Measurements from ENCODE around the gene SARS1. TPM values are rescaled to one million over a fixed set of nuclear protein-coding genes. Genes with fewer than 3 reads are reported as not detected.

Gene SARS1
- polyA plus RNA-seq, 1 of the 3 experiments (the other 2 are of a cell fraction) = 98.3 TPM

GRCh38 chr1:109231066-109231465, 17.3 kb downstream of the SARS1 start:
- peaks cover 3% of the 10 kb centered on the region for H4K20me1 ChIP-seq (ENCODE audit: insufficient read depth)
- no peaks in the 10 kb centered on the region for H3K9me3 ChIP-seq
- 81% methylated on average over 3 of the region's 3 CpGs for WGBS (ENCODE audit: low lambda C conversion rate)
- H3K27me3 ChIP-seq (ENCODE audit: insufficient read depth) = no peaks in the 10 kb centered on the region
- ChIA-PET CTCF (interaction anchor here (0.7 to 2.3 kb wide), 3 partner anchors 9 to 45 kb away, joined by 4 to 10 read pairs (median 7); no protein-coding TSS in a partner anchor), POLR2A (no interaction called here)
- H3K9me2 ChIP-seq = no peaks in the 10 kb centered on the region
- H3K27ac ChIP-seq (ENCODE audit: low read depth in 2 of 2, low read length in 1 of 2) = no peak overlapping the region
- H3K4me1 ChIP-seq (ENCODE audit: control insufficient read depth in 1 of 2, insufficient read depth in 2 of 2, low read depth in 1 of 2, low read length in 1 of 2) = no peaks in the 10 kb centered on the region
- H3K4me2 ChIP-seq = no peak overlapping the region
- H3K79me2 ChIP-seq (ENCODE audit: insufficient read depth) = peaks cover 26% of the 10 kb centered on the region
- peaks cover 8% of the 10 kb centered on the region for H3F3A ChIP-seq (replicated peaks; ENCODE audit: insufficient read depth)
- H3K9ac ChIP-seq = no peak overlapping the region
- peaks cover 68 to 70% of the 10 kb centered on the region in 2 experiments for H3K36me3 ChIP-seq (replicated peaks in 1 of 2; ENCODE audit: control insufficient read depth in 1 of 2, insufficient read depth in 2 of 2, low read length in 1 of 2)
- H3K4me3 ChIP-seq (ENCODE audit: low read depth in 2 of 2, low read length in 1 of 2) = no peak overlapping the region
- DNase-seq = no peak
- H2AFZ ChIP-seq (ENCODE audit: low read depth) = no peak overlapping the region
- TF ChIP-seq JUND (IDR thresholded peaks at IDR 0.05) (no peak), RCOR1 (IDR thresholded peaks at IDR 0.05; ENCODE audit: low read length) (no peak), POLR2AphosphoS5 (IDR thresholded peaks at IDR 0.05; ENCODE audit: low read depth, low read length) (no peak), CTCF (IDR thresholded peaks at IDR 0.05) (no peak), USF1 (IDR thresholded peaks at IDR 0.05; ENCODE audit: borderline replicate concordance, low read depth) (no peak), RAD21 (IDR thresholded peaks at IDR 0.05; ENCODE audit: low read length) (no peak), RFX5 (IDR thresholded peaks at IDR 0.05; ENCODE audit: low read length) (no peak), YY1 (IDR thresholded peaks at IDR 0.05; ENCODE audit: low read depth) (no peak), SMC3 (IDR thresholded peaks at IDR 0.05; ENCODE audit: low read depth, low read length) (no peak), GABPA (IDR thresholded peaks at IDR 0.05; ENCODE audit: low read depth) (no peak), NFIC (IDR thresholded peaks at IDR 0.05; ENCODE audit: borderline replicate concordance) (no peak), FOXM1 (IDR thresholded peaks at IDR 0.05; ENCODE audit: low read depth) (no peak)
- TF ChIP-seq, protein P1, sequence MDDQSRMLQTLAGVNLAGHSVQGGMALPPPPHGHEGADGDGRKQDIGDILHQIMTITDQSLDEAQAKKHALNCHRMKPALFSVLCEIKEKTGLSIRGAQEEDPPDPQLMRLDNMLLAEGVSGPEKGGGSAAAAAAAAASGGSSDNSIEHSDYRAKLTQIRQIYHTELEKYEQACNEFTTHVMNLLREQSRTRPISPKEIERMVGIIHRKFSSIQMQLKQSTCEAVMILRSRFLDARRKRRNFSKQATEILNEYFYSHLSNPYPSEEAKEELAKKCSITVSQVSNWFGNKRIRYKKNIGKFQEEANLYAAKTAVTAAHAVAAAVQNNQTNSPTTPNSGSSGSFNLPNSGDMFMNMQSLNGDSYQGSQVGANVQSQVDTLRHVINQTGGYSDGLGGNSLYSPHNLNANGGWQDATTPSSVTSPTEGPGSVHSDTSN (IDR thresholded peaks at IDR 0.05) = no peak
- TF ChIP-seq, protein P2, sequence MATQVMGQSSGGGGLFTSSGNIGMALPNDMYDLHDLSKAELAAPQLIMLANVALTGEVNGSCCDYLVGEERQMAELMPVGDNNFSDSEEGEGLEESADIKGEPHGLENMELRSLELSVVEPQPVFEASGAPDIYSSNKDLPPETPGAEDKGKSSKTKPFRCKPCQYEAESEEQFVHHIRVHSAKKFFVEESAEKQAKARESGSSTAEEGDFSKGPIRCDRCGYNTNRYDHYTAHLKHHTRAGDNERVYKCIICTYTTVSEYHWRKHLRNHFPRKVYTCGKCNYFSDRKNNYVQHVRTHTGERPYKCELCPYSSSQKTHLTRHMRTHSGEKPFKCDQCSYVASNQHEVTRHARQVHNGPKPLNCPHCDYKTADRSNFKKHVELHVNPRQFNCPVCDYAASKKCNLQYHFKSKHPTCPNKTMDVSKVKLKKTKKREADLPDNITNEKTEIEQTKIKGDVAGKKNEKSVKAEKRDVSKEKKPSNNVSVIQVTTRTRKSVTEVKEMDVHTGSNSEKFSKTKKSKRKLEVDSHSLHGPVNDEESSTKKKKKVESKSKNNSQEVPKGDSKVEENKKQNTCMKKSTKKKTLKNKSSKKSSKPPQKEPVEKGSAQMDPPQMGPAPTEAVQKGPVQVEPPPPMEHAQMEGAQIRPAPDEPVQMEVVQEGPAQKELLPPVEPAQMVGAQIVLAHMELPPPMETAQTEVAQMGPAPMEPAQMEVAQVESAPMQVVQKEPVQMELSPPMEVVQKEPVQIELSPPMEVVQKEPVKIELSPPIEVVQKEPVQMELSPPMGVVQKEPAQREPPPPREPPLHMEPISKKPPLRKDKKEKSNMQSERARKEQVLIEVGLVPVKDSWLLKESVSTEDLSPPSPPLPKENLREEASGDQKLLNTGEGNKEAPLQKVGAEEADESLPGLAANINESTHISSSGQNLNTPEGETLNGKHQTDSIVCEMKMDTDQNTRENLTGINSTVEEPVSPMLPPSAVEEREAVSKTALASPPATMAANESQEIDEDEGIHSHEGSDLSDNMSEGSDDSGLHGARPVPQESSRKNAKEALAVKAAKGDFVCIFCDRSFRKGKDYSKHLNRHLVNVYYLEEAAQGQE (IDR thresholded peaks at IDR 0.05; ENCODE audit: low read depth, low read length) = no peak
- TF ChIP-seq, protein P3, sequence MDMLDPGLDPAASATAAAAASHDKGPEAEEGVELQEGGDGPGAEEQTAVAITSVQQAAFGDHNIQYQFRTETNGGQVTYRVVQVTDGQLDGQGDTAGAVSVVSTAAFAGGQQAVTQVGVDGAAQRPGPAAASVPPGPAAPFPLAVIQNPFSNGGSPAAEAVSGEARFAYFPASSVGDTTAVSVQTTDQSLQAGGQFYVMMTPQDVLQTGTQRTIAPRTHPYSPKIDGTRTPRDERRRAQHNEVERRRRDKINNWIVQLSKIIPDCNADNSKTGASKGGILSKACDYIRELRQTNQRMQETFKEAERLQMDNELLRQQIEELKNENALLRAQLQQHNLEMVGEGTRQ (IDR thresholded peaks at IDR 0.05; ENCODE audit: borderline replicate concordance, low read depth, low read length) = no peak
